SHP77 treated with DMSO at 0.1 percent for 48 hours (cell line): ENCODE results near the gene CLCF1.

ENCODE experiments used
- DNase-seq: peaks from one replicate; lab custom pipeline; 2025; lab: John Stamatoyannopoulos, UW

CLCF1 gene

GRCh38 chr11:67356387-67356863, 17.0 kb downstream of the CLCF1 start:
- no peak for DNase-seq

DNA sequence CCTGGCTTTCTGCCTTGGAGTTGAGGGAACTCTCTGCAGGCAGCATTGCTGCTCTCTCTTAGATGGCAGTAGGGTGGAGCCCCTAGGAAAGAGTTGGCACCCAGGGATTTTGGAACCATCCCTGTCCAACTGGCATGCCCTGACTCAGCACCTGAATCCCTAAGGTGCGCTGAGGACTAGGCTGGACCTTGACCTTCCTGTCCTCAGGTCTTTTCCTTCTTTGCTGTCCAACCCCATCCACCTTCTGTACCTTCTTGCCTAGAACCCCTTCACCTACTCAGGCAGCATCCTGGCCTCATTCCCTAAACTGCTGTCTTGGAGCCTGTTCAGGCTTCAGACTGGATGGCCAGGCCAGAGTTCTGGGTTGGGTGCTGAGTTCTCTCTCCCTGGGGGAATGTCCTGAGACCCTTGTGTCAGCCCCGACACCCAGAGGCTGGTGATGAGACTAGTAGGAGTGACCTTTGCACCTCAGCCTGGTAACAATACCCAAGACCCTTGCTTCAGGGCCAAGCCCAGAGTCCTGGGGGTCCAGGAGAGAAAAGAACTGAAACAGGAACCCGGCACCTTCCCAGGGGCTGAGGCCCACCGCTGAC, 17.5 kb downstream of the CLCF1 start:
- no peak for DNase-seq

- DNase-seq: no peak
These were observed 18.2 kb downstream of the CLCF1 start for GRCh38 chr11:67355023-67355793.

- no peak for DNase-seq
These were observed 19.0 kb downstream of the CLCF1 start for GRCh38 chr11:67354075-67355022.

GRCh38 chr11:67353317-67354074, 19.9 kb downstream of the CLCF1 start, which contains the start of gene POLD4:
POLD4 (minus strand) TSS chr11:67353546; CDS start chr11:67353399, 147 bp downstream.
- peak; percentile 96 for DNase-seq

- peak; percentile 85 for DNase-seq
These were observed 20.7 kb downstream of the CLCF1 start for GRCh38 chr11:67352546-67353316.

- peak; percentile 54 for DNase-seq
These were observed 22.0 kb downstream of the CLCF1 start for GRCh38 chr11:67351275-67352005.

DNA sequence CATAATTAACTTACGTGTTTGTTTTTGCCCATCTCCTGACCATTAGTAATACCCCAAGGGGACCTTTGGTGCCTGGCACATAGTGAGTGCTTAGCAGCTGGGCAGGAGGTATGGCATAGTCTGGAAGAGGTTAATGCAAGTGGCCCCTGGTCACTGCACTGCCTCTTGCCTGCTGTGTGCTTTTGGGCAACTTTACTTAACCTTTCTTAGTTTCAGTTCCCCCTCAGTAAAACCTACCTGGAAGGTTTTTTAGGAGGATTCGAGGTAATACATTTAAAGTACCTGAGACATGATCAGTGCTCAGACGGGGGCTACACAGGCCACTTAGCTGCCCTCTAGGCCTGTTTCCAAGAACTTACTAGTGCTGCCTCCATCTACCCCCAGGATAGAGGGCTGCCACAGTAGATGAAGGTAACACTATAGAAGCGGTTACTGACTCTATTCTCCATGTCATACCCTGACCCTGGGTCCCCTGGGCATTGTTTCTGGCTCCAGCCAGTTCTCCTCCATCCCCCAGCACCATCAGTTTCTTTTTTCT, 23.4 kb downstream of the CLCF1 start:
- no peak for DNase-seq

- DNase-seq: no peak
These were observed 23.9 kb downstream of the CLCF1 start for GRCh38 chr11:67349457-67349856.

DNA sequence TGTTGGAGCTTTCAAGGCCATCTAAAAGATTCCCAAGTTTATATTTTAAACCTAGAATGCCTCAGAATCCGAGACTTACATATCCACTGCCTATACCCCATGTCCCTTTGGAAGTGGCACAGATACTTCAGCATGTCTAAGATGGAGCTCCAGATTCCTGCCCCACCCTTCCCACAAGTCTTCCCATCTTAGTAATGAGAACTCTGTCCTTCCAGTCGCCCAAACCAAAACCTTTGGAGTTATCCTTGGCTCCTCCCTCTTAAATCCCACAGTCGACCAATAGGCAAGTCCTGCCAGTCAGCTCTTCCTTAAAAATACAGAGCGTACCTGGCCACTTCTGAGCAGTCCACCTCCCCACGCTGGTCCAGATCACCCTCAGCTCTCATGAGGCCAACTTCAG, 24.4 kb downstream of the CLCF1 start:
- no peak for DNase-seq

GRCh38 chr11:67347964-67348749, 25.2 kb downstream of the CLCF1 start:
- no peak for DNase-seq

- DNase-seq: no peak
These were observed 27.2 kb downstream of the CLCF1 start for GRCh38 chr11:67345920-67346819.

- no peak for DNase-seq
These were observed 28.0 kb downstream of the CLCF1 start for GRCh38 chr11:67345247-67345919.

DNA sequence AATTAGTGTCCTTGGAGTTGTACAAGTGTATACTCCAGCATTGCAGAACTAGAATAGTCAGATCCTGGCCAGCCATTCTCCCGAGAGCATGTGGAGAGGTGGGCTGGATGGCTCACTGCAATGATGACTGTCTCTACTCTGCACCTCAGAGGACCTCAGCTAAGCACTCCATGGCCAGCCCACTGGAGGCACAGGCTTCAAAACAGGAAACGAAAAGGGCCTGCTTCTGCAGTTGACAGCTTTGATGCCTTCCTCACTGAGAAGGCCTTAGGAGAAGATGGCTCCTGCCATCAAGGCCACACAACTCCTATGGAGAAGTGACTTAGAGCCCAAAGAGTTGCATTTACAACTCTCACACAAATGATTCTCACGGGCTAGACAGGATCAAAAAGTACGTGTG, 29.1 kb downstream of the CLCF1 start:
- DNase-seq: no peak

DNA sequence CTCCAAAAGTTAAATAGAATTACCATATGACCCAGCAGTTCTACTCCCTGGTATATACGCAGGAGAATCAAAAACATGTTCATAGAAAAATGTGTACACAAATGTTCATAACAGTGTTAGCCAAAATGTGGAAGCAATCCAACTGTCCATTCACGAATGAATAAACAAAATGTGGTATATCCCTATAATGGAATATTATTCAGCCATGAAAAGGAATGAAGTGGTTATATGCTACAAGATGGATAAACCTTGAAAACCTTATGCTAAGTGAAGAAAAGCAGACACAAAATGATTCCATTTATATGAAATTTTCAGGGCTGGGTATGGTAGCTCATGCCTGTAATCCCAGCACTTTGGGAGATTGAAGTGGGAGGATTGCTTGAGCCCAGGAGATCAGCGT, 36.1 kb downstream of the CLCF1 start:
- no peak for DNase-seq

DNA sequence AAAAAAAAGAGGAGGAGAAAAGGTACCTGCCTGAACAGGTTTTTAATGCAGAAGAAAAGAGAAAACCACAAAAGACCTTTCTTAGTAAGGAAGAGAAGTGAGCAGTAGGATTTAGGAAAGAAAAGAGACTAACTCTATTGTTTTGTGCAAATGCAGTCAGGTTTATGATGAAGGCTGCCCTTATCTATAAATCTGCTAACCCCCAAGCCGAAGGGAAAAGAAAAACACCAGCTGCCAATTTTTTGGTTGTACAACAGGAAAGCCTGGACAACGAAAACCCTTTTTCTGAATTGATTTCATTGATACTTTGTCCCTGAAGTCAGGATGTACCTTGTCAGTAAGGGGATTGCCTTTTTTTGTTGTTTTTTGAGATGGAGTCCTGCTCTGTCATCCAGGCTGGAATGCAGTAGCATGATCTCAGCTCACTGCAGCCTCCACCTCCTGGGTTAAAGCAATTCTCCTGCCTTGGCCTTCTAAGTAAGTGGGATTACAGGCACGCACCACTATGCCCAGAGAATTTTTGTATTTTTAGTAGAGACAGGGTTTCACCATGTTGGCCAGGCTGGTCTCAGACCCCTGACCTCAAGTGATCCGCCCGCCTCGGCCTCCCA, 41.2 kb downstream of the CLCF1 start:
- DNase-seq: no peak

DNA sequence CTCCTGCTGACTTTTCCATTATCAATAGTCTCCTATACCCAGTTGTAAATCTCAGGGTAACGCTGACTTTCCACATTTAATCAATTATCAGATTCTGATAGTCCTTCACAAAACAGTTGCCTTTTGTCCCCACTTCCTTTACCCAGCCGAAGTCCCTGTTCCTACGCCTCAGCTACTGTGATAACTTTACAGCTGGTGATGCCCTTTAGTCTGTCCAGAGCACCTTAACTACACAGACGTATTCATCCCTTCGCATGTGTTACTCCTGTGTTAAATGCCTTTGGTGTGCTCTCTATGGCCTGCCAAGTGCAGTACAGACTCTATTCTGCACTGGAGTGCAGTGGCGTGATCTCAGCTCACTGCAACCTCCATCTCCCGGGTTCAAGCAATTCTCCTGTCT, 49.9 kb downstream of the CLCF1 start:
- DNase-seq: no peak
